NCI-H187 treated with DMSO at 0.1 percent for 48 hours (cell line): ENCODE data around the gene SERPINI1.

Experiments used
- DNase-seq: peaks from one replicate; lab custom pipeline; 2025; lab: John Stamatoyannopoulos, UW

The SERPINI1 gene

GRCh38 chr3:167735233-167736138, at the start of gene SERPINI1:
Gene SERPINI1, plus strand, starts transcription at chr3:167735721. Its CDS starts 53,408 bp downstream, at chr3:167789129.
- DNase-seq: peak; percentile 85

- DNase-seq: no peak
These were observed 44.2 kb upstream of the SERPINI1 start for GRCh38 chr3:167691366-167691765.

- no peak for DNase-seq
These were observed 41.4 kb upstream of the SERPINI1 start for GRCh38 chr3:167694121-167694520.

- DNase-seq: no peak
These were observed 35.5 kb upstream of the SERPINI1 start for GRCh38 chr3:167700046-167700445.

GRCh38 chr3:167700926-167701325, 34.6 kb upstream of the SERPINI1 start:
- DNase-seq: no peak

GRCh38 chr3:167705840-167706239, 29.7 kb upstream of the SERPINI1 start:
- DNase-seq: no peak

- no peak for DNase-seq
These were observed 25.8 kb upstream of the SERPINI1 start for GRCh38 chr3:167709690-167710089.

- no peak for DNase-seq
These were observed 25.0 kb upstream of the SERPINI1 start for GRCh38 chr3:167710552-167710951.

GRCh38 chr3:167711439-167711838, 24.1 kb upstream of the SERPINI1 start:
- DNase-seq: no peak

GRCh38 chr3:167712445-167712844, 23.1 kb upstream of the SERPINI1 start:
- DNase-seq: no peak

GRCh38 chr3:167714871-167715270, 20.6 kb upstream of the SERPINI1 start:
- DNase-seq: no peak

GRCh38 chr3:167716920-167717319, 18.6 kb upstream of the SERPINI1 start:
- DNase-seq: no peak

GRCh38 chr3:167718582-167718981, 16.9 kb upstream of the SERPINI1 start:
- no peak for DNase-seq

- no peak for DNase-seq
These were observed 12.5 kb upstream of the SERPINI1 start for GRCh38 chr3:167723025-167723512.

GRCh38 chr3:167723872-167724271, 11.6 kb upstream of the SERPINI1 start:
- DNase-seq: no peak

- DNase-seq: no peak
These were observed 7.3 kb upstream of the SERPINI1 start for GRCh38 chr3:167728176-167728575.

- no peak for DNase-seq
These were observed 6.7 kb upstream of the SERPINI1 start for GRCh38 chr3:167728632-167729323.

- no peak for DNase-seq
These were observed 5.9 kb upstream of the SERPINI1 start for GRCh38 chr3:167729591-167729990.

- DNase-seq: no peak
These were observed 4.1 kb upstream of the SERPINI1 start for GRCh38 chr3:167731393-167731792.

- DNase-seq: no peak
These were observed 3.0 kb upstream of the SERPINI1 start for GRCh38 chr3:167732313-167733065.

GRCh38 chr3:167733961-167734497, 1.5 kb upstream of the SERPINI1 start:
- no peak for DNase-seq
